Fibroblast of villous mesenchyme (primary cell): ENCODE measurements around the gene DNAJB12. TPM values are rescaled to one million over a fixed set of nuclear protein-coding genes. Genes with fewer than 3 reads are reported as not detected.
"Not testable (repeated sequence)": the region's sequence is repeated elsewhere in the genome, so short reads cannot be mapped to it uniquely, and the experiment has no call there.

Experiments used
- DNase-seq: peaks from one replicate; pipeline ENCODE4 v3.0.0-alpha.2; 2010; ENCODE audit warnings: low read depth
- H3K4me3 ChIP-seq: 2 replicates; pipeline ENCODE4 v1.5.1; 2011; ENCODE audit warnings: low read depth, mild to moderate bottlenecking, low read length
- total RNA-seq: library from RNA; depleted of rRNA; stranded (reverse); fragments of >200 nt; gene quantifications from 2 replicates; pipeline ENCODE4 v1.2.3, GENCODE V29; 2012
- TF ChIP-seq, protein P1 (sequence below): IDR thresholded peaks from 2 replicates; pipeline ENCODE4 v1.5.1; 2012; ENCODE audit warnings: low read depth, mild to moderate bottlenecking, low read length; ENCODE audit not compliant: insufficient read depth

The DNAJB12 gene
- 32.5 and 32.8 TPM in 2 replicates for total RNA-seq

DNA sequence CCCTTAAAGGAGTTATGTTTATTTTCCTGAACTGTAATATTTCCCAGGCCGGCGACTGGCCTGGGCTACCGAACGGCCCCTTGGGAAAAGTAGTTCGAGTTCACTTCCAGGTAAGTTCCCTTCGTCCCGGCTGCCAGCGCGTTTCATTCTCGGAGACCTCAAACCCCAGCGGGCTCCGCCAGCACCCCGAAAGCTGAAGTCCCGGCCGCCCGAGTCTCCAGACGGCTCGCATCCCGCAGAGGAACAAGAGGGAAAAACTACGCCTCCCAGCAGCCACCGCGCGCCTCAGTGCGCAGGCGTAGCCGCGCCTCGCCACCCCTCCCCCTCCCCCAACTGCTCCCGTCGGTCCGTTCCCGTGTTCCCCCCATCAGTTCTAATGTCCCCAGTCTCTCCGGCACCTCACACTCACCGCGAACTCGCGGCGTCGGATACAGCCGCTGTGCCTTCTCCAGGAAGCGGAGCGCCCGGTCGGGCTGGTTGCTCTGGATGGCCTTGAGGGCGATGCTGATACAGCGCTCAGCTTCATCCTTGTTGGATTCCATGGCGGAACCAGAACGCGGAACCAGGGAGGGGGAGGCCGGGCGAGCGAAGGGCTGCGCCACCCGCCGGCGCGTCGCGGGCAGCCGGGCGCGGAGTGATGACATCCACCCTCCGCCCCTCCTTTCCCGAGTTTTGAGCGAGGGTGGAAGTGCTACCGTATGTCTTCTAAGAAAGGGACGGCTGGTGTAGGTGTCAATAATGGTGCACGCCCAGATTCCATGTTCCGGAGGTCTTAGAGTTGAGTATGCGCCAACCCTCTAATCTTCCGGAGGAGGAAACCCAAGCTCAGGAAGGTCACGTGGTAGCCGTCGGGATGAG is at the start of gene DNAJB12:
Gene DNAJB12, minus strand, starts transcription at position 564 of the 858 bp plus-strand sequence. Its CDS starts 22 bp downstream, at position 542.
- H3K4me3 ChIP-seq, result peak within 1 kb of the TSS; percentile 98
- TF ChIP-seq, protein P1, sequence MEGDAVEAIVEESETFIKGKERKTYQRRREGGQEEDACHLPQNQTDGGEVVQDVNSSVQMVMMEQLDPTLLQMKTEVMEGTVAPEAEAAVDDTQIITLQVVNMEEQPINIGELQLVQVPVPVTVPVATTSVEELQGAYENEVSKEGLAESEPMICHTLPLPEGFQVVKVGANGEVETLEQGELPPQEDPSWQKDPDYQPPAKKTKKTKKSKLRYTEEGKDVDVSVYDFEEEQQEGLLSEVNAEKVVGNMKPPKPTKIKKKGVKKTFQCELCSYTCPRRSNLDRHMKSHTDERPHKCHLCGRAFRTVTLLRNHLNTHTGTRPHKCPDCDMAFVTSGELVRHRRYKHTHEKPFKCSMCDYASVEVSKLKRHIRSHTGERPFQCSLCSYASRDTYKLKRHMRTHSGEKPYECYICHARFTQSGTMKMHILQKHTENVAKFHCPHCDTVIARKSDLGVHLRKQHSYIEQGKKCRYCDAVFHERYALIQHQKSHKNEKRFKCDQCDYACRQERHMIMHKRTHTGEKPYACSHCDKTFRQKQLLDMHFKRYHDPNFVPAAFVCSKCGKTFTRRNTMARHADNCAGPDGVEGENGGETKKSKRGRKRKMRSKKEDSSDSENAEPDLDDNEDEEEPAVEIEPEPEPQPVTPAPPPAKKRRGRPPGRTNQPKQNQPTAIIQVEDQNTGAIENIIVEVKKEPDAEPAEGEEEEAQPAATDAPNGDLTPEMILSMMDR, result no peak
- peak; percentile 96 for DNase-seq

DNA sequence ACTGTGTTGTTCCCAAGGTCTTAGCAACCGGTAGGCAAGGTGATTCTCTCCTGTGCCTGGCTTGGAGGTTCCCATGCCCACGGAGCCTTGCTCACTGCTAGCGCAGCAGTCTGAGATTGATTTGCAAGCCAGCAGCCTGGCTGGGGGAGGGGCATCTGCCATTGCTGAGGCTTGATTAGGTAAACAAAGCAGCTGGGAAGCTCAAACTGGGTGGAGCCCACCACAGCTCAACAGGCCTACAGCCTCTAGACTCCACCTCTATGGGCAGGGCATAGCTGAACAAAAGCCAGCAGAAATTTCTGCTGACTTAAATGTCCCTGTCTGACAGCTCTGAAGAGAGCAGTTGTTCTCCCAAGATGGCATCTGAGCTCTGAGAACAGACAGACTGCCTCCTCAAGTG is 40.9 kb upstream of the DNAJB12 start:
- DNase-seq, H3K4me3 ChIP-seq: not testable (repeated sequence)

DNA sequence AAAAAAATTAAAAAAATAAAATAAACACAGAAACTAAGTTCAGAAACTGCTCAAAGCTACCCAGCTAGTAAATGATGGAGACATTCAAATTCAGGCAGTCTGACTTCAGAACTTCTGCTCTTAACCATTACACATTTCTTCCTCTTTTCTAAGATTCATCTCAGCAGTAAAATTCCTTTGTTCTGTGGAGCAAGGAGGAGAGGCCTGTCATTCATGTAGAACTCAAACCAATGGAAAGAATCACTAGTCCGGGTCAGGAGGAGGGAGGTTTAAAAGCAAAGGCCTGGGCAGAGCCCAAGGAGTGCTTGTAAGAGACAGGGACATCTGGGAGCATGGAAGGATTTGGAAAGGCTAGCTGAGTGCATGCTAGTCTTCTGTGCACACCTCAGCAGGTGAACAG is 37.9 kb upstream of the DNAJB12 start:
- no peak for DNase-seq
- TF ChIP-seq, protein P1, result no peak
- no peak overlapping the region for H3K4me3 ChIP-seq

DNA sequence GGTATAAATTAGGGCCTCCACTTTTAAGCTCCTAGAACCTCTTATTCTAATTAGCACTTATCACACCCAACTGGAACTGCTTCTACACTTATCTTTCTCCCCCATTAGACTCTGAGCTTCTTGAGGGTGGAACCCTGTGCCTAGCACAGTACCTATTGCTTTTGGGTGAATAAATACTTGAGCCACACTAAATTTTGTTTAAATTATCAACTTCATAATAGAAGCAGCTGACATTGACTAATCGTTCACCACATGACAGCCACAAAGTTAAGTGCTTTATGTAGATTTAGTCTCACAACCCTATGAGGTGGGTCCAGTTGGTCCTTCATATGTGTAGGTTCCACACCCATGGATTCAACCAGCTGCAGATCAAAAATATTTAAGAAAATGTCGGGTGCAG is 36.0 kb upstream of the DNAJB12 start:
- no peak for DNase-seq
- TF ChIP-seq, protein P1, result no peak
- no peak overlapping the region for H3K4me3 ChIP-seq

DNA sequence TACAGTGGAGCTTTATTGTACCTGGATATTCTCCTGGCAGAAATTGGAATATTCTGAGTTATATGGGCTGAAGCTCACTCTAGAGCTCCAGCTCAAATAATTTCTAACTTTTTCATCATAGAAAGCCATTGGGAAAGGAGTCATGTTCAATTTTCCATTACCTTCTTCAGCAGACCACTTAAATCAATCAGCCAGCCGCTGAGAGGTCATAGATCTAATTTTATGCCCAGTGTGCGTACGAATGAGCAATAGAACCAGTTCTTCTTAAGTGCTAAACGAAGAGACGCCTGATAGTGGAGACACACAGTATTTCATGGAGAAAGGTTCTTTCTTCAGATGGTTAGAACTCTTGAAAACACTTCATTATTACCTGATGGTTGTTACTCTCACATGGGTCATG is 35.0 kb upstream of the DNAJB12 start:
- DNase-seq, result no peak
- TF ChIP-seq, protein P1, result no peak
- no peak overlapping the region for H3K4me3 ChIP-seq

DNA sequence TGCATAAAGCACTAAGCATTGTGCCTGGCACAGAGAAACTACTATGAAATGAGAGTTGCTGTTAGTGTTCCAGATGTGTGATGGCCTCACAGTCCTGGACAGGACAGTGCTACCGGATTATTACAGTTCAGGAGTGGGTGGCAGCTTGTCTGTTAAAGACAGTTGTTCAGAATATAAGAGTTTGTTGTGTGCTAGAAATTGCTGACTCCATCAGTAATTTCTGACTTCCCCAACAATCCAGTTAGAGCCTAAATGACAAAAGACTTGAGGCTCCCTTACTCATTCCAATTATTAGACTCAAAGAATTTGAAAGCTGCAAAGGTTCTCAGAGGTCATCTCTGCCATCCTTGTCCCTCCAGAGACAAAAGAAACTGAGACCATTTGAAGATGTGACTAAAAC is 34.3 kb upstream of the DNAJB12 start:
- TF ChIP-seq, protein P1, result no peak
- no peak for DNase-seq
- no peak overlapping the region for H3K4me3 ChIP-seq

DNA sequence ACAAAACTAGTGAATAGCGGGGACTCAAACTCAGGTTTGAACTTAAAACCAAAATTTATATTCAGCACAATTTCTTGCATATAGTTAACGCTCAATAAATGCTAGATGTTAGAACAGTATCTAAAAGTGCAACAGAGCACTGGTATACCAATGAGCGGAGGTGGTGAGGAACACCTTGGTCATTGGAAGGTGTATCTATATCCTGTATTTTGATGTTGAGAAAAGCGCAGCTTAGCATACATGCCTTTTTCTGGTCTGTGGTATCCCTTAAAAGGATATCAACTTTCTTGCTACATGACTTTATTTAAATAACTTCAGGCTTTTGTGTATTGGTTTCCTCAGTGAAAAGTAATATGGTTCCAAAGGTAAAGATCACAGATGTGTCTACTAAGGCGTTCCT is 33.3 kb upstream of the DNAJB12 start:
- DNase-seq, result no peak
- TF ChIP-seq, protein P1, result no peak
- no peak overlapping the region for H3K4me3 ChIP-seq
